ENCODE results near the gene CAMTA1. TPM values are rescaled to one million over a fixed set of nuclear protein-coding genes. Genes with fewer than 3 reads are reported as not detected.
"Not testable (repeated sequence)": the region's sequence is repeated elsewhere in the genome, so short reads cannot be mapped to it uniquely, and the experiment has no call there.

CAMTA1 gene
- total RNA-seq, 1 donor from 2014 or later, result 114 TPM

DNA sequence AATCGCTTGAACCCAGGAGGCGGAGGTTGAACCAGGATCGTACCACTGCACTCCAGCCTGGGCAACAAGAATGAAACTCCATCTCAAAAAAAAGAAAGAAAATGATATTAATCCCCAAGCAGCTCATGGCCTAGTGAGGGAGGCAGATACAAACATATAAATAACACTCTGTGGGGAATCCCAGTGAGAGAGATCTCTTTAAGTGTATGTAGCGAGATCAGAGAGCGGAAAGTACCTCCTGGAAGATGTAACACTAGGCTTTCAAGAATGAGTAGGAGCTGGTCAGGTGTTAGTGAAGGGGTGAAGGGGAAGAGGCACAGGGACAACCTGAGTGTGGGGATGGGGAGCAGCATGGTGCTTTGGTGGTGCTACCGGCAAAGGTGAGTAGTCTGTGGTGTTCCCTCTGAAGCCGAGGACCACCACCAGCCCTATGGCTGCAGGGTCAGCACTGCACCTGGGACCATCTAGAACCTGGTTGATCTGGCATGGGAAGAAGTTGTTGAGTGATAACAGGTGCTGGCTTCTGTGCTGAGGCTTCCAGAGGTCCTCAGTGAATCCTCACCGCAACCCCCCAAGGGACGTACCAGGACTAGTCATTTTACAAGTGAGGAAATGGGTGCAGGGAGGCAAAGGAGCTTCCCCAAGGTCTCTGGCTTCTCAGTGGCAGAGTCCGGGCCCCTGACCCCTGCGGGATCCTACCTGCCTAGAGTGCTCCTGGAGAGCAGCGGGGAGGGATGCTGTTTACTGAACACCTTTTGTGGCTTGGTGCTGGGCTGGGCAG, 618.2 kb downstream of the CAMTA1 start:
- intact Hi-C loops (cut with DNase I), result no loop called here

DNA sequence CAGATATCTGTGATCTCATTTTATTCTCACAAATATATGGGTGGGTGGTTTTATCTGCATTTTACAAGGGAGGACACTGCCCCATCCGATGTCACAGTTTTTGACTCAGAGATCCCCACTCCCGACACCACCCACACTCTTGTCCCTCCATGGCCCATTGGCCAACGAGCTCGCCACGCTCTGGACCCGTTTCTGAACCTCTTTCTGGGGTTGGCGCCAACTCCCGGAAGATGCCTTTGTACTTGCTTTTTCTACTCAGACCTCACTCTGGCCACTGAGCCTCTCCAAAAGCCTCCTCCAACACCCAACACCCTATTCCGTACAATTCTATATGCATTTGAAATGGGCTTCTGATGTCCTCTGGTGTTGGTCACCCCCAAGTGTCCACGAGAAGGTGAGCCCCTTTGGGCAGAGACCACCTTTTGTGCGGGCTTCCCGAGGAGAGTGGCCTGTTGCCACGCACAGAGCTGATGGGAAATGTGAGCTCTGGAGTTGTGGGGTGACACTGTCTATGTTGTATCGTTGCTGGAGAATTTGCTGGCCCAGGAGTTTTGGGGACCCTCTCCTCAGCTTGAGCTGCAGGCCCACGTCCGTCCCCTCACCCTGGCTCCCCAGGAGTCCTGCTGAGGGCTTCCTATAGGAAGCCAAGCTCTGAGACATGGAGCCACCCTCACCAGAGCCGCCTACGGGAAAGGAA, 618.9 kb downstream of the CAMTA1 start:
- DNase-seq (ENCODE audit: low spot score), result no peak
- intact Hi-C loops (cut with DNase I), result no loop called here

More for the DNA sequence above, 618.2 kb downstream of the CAMTA1 start:
- DNase-seq (ENCODE audit: low spot score), result no peak

DNA sequence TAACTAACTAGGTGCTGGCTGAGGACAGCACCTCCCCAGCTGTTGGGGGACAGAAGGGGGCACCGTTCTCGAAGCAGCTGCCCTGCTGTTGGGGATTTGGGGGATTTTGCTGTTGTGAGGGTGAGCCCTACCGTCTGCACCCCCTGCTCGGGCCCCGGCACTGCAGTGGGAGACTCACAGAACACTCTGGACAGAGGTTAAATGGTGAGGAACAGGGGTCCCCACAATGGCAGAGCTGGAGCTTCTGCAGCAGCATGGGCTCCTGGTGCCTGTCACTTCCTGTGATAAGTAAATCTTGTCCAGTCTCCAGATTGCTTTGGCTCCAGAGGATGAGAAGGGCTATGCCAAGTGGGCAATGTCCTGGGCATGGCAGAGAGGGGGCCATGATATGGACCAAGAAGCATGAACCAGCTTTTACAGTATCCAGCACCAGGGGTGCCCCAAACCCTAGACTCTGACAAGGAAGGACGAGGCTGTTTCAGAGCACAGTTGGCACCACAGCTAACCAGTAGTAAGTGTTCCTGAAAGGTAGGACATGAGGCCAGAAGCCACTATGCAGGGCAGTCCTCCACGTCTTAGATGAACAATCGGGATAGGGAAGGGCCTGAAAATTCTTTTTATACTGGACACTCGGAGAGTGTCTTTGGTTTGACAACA, 620.7 kb downstream of the CAMTA1 start:
- intact Hi-C loops (cut with DNase I), result no loop called here
- DNase-seq (ENCODE audit: low spot score), result no peak

DNA sequence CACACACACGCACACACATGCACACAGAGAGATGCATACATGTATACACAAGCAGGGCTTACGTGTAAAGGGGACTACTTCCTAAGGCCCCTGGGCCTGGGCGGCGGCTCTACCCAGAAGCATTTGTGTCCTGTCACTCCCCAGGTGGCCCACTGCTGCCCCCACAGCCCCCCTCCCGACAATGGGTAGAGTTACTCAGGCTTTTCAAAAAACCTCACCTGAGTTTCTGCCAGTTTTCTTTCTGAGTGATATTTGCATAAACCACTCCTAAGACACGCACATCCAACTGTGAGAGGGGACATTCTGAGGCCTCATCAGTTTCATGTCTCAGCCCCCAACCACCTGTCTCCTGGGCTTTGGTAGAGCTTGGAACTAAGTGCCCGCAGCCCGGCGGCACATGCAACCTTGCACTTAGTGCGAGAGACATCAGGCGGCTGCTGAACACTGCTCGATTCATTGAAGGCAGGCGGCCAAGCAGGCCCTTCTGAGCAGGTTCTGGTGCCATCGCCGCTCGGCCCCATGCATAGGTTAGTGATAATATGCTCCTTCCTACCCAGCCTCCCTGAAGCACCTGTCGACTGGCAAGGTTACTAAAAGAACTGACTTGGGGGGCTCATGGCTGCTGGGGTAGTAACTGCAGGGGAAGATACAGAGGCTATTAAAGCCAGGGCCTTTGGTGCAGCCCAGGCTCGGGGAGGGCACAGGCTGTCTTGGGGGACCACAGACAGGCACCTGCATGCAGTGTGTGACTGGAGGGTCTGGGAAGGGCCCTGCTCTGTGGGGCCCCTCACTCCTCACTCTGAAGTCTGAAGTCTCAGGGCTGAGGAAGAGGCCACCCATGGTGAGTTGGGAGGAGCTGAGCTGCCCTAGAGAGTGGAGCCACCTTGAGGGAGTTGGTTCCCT, 621.6 kb downstream of the CAMTA1 start:
- intact Hi-C loops (cut with DNase I), result no loop called here
- DNase-seq (ENCODE audit: low spot score), result peak; percentile 51

DNA sequence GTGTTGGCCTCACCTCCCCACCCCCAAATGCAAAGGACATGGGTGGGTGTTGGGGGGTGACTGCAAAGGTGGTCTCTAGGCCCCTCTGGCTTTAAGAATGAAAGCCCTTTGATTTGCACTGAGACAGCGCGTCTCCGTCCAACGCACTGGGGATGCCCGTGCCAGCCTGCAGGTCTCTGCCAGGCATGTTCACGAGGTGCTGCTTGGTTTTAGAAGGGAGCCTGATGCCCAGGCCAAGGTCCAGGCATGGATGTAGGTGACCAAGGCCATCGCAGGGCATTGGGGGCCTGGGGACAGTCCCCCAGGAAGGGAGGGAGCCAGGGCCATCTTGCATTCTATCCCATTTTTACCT, 622.3 kb downstream of the CAMTA1 start:
- intact Hi-C loops (cut with DNase I), result no loop called here
- DNase-seq (ENCODE audit: low spot score), result no peak

DNA sequence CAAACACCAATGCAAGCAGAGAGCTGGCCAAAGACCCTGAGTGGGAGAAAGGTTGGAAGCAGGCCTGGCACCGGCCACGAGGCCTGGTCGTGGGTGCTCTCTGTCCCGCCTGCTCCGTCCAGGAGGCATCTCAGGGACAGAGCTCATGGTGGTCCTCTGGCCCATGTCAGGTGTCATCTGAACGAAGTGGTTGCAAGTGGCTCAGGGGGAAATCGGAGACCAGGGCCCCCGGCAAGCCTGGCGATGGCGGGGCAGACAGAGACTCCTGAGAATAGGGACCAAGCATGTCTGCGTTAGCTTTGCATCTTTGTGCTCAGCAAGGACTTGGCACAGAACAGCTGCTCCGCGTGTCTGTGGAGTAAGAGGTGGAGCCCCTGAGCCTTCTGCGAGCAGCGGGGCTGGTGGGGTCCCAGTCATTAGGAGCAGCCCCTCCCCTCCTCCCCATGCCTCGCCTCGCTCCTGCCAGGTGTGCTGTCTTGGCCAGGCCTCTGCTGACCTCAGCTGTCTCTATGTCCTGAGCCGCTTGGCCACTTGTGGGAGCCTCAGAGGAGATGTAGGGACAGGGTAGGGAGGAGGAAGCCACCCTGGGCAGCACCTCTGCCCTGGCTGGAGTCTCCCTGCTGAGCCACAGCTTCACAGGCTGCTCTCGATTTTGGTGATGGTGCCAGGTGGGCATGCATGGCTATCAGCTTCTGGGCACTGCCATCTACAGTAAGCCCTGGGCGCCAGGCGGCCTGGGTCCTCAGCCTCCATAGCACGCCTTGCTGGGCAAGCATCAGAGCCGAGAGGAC, 622.9 kb downstream of the CAMTA1 start:
- DNase-seq (ENCODE audit: low spot score), result peak; percentile 66
- intact Hi-C loops (cut with DNase I), result no loop called here

DNA sequence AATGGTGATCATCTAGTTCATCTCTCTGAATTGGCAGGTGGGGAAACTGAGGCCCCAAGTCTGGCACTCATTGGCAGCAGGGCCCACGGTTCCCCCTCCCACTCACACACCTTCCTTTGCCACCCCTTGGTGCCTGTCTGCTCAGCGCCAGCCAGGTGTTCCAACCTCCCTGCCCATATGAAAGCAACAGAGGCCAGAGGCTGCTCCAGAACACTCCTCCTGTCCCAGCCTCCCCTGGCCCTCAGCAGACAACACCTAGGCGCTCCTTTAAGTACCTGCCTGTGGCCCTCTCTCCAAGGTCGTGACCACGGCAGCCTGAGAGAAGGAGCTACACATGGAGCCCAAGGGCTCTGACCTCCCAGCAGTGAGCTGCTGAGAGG, 623.5 kb downstream of the CAMTA1 start:
- intact Hi-C loops (cut with DNase I), result no loop called here

DNA sequence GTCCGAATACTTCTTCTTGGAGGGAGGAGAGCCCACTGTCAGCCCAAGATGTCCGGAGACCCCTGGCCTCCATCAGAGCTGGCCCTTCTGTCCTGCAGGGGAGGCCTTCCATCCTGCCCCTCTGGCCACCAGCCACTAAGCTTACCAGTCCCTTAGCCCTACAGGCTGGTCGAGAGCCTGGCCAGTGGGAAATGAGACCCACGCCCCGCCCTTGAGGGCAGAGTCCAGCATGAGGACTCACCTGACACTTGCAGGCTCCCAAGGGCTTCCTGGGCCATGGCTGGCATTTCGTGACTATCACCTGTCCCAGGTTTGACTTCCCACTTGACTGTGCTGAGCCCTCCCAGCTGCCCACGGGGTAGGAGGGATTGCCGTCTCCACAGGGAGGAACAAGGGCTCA, 624.0 kb downstream of the CAMTA1 start:
- peak; percentile 65 for DNase-seq (ENCODE audit: low spot score)
- intact Hi-C loops (cut with DNase I), result no loop called here

More for the DNA sequence above, 623.5 kb downstream of the CAMTA1 start:
- DNase-seq (ENCODE audit: low spot score), result peak; percentile 53

DNA sequence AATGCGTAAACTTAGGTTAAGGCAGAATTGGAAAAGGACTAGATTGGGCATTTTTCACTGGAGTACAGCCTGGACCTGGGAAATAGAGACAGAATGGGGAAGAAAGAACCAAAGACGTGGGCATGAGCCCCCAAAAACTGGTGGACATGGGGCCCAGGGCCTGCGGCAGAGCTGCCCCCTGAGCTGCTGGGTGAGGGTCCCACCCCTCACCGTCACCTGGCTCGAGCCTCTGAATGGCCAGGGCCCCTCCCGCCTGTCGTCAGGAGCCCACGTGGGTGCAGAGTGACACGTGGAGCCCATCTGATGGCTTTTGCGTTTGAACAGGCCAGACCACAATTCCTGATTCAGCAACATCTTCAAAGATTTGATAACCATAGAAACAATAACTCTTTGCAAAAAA, 624.9 kb downstream of the CAMTA1 start:
- peak; percentile 9 for DNase-seq (ENCODE audit: low spot score)
- intact Hi-C loops (cut with DNase I), result no loop called here

DNA sequence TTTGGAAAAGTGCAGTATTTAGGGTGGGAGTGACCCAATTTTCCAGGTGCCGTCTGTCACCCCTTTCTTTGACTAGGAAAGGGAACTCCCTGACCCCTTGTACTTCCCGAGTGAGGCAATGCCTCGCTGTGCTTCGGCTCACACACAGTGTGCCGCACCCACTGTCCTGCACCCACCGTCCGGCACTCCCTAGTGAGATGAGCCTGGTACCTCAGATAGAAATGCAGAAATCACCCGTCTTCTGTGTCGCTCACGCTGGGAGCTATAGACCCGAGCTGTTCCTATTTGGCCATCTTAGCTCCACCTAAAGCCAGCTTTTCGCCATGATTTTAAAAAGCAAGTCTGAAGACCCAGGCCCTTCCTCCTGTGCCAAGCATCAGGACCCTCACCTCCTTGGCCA, 632.4 kb downstream of the CAMTA1 start:
- DNase-seq (ENCODE audit: low spot score), result peak; percentile 26
- intact Hi-C loops (cut with DNase I), result not testable (repeated sequence)

DNA sequence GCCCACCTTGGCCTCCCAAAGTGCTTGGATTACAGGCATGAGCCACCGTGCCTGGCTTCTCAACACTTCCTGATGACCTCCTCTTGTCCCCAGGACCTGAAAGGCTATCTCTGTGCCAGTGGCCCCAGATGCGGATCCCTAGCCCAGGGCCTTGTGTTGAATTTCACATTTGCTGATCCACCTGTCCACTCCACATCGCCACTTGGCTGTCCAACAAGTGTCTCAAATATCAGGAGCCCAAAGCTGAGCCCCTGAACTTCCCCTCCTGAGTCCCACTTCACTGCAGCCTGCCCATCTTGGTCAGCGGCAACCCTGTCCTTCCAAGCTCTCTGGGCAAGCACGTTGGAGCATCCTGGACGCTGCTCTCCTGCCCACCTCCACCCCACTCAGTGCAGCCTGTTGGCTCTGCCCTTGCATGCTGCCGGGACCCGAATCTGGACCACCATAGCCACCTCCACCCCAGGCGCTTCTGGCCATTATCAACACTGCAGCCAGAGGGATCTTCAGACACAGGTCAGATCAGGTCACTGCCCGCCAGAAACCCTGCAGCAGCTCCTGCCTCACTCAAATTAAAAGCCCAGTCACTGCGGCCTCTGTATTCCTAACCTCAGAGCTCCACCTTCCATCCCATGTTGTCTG, 633.3 kb downstream of the CAMTA1 start:
- peak; percentile 64 for DNase-seq (ENCODE audit: low spot score)
- intact Hi-C loops (cut with DNase I), result no loop called here

DNA sequence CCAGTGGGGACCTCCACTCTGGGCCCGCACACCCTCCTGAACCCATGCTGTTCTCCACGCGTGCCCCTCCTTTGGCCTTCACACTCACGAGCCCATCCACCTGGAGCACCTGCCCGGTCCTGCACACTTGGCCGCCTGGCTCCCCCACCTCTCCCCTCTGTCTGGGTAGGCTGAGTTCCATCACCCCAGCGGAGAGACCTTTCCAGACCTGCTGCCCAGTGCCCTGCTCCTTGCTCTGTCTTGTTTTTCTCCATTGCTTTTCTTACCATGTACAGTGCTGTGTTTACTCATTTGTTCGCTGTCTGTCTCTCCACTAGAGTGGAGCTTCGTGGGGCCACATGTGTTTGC, 634.8 kb downstream of the CAMTA1 start:
- intact Hi-C loops (cut with DNase I), result no loop called here
- peak; percentile 31 for DNase-seq (ENCODE audit: low spot score)

DNA sequence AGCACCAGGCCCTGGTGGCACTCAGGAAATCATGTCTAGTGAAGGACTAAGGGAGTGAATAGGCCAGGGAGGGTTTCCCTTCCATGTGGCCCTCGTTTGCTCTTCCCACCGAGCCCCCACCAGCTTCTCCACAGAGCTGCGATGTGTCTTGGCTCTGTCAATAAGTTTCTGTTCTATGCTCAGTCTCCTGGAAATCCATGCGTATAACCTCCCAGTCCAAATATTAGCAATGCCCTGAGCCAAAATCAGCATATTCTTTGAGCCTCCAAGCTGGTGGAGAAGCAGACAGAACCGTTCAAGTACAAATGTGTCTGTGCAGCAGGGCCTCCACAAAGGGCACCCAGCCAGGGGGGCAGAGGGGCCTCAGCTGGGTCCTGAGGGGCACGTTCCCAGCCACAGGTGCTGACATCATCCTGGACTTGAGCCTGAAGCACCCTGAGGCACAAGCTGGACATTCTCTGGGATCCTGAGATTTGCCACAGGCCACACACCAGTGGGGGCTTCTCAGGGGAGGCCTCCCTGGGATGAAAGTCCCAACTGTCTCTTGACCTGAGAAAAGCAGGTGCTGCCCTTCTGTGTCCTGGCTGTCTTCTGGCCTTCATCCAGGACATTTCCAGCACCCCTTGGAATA, 635.3 kb downstream of the CAMTA1 start:
- DNase-seq (ENCODE audit: low spot score), result peak; percentile 20
- intact Hi-C loops (cut with DNase I), result no loop called here

DNA sequence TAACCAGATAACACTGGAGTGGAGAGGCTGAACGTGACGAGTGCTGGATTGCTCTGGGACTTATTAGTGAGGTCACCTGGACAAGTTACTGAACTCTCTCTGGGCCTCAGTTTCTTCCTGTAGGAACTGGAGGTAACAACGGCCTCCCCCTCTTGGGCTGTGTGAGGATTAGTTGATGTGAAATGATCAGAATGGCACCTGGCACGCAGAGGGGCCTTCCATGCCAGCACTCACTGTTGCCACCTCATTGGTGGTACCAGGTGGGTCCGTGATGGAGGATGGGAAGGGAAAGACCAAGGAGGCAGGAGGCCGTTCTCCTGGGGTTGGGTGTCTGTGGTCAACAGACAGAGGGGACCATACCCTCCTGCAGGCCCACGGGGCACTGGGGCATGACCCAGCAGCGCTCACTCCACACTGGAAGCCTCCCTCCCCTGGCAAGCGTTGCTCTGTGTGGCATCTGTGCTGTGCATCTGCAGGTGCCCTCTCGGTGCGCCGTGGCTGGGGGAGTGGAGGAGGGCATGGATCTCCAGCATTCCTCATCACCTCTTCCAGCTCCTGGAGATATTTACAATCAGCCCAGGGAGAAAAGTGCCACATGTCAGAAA, 636.3 kb downstream of the CAMTA1 start:
- peak; percentile 35 for DNase-seq (ENCODE audit: low spot score)
- intact Hi-C loops (cut with DNase I), result no loop called here

DNA sequence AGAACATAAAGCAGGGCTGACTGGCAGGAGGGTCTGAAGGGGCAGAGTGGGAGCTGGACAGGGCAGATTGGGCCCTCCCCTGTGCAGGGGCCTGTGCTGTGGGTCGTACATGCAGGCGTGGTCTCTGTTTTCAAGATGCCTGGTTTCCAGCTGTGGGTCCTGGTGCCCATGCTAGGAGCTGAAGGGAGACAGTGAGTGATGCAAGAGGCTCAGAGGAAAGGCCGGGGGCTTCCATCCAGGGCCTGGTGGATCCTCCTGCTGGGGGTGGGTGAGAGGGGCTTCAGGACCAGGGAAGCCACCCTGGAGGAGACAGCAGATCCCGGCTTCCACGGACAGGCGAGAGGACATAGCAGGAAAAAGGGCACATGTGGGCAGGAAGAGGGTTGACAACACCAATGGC, 636.8 kb downstream of the CAMTA1 start:
- peak; percentile 61 for DNase-seq (ENCODE audit: low spot score)
- intact Hi-C loops (cut with DNase I), result no loop called here

DNA sequence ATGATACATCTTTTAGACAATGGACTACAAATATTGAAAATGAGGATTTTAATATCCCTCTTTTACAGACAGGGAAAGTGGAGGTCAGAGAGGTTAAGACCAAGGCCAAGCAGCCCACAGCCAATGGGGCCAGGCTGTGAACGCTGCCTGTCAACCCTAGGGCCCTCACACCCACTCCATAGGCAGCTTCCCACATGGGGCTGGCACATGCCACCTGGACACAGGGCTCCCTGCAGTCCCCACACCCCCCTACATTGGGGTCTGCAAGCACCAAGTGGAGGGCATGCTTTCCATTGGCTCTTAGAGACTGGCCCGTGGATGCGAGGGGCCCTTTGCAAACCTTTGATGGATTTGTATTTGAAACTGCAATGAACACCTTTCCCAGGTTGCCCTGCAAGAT, 637.3 kb downstream of the CAMTA1 start:
- intact Hi-C loops (cut with DNase I), result no loop called here

DNA sequence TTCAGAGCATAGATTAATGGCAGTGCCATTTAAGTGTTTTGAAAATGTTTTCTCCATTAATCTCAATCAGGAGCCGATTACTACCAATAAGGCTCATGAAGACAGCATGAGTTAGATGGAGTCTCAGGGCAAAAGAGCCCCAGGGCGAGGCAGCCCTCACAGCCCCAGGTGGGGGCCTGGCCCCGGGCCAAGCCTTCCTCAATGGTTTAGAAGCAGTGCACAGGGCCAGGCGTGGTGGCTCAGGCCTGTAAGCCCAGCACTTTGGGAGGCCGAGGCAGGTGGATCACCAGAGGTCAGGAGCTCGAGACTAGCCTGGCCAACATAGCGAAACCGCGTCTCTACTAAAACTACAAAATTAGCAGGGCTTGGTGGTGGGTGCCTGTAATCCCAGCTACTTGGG, 637.7 kb downstream of the CAMTA1 start:
- intact Hi-C loops (cut with DNase I), result no loop called here
- DNase-seq (ENCODE audit: low spot score), result peak; percentile 61

More for the DNA sequence above, 637.3 kb downstream of the CAMTA1 start:
- DNase-seq (ENCODE audit: low spot score), result peak; percentile 1
